ENCODE measurements around the gene ABCC1. TPM values are rescaled to one million over a fixed set of nuclear protein-coding genes. Genes with fewer than 3 reads are reported as not detected.

Gene ABCC1
- total RNA-seq, 1 experiment from 2014 or later = 56.4 TPM

DNA sequence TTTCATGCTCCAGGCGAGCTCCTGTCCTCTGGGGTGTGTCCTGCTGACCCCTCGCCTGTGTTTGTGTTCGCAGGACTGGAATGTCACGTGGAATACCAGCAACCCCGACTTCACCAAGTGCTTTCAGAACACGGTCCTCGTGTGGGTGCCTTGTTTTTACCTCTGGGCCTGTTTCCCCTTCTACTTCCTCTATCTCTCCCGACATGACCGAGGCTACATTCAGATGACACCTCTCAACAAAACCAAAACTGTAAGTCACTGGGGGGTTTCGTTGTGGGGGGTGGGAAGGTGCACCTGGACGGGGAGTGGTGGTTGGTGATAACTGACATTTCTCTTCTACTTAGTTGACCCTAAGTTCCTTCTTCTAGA, 58.3 kb downstream of the ABCC1 start:
- H4K20me1 ChIP-seq (ENCODE audit: control insufficient read depth, insufficient read depth, insufficient read length) = no peaks in the 10 kb centered on the region
- H3K23me2 ChIP-seq (ENCODE audit: insufficient read length, low read depth, low read length, poor library complexity, severe bottlenecking) = no peaks in the 10 kb centered on the region
- no peak overlapping the region for H3K14ac ChIP-seq (ENCODE audit: insufficient read depth, low read length)
- H3K23ac ChIP-seq (ENCODE audit: insufficient read length, low read depth, low read length) = no peak overlapping the region
- H3K18ac ChIP-seq (ENCODE audit: insufficient read length, low read depth, low read length) = no peak overlapping the region
- no peak overlapping the region for H2BK120ac ChIP-seq (ENCODE audit: low read depth, low read length, poor library complexity, severe bottlenecking)
- H2BK20ac ChIP-seq (ENCODE audit: low read depth, low read length, poor library complexity, severe bottlenecking) = no peak overlapping the region
- DNase-seq = no peak
- peaks cover 7% of the 10 kb centered on the region for H3K79me1 ChIP-seq (ENCODE audit: insufficient read depth, low read depth, low read length, poor library complexity, severe bottlenecking)
- H3K79me2 ChIP-seq (ENCODE audit: insufficient read depth, low read length) = no peaks in the 10 kb centered on the region; the same call in 1 of the 2 replicates
- no peak overlapping the region for H3K4me2 ChIP-seq (ENCODE audit: insufficient read depth, insufficient read length, low read length)
- H2AK5ac ChIP-seq (ENCODE audit: insufficient read length, low read length) = no peak overlapping the region
- H4K8ac ChIP-seq (replicated peaks; ENCODE audit: insufficient read length, low read depth, low read length) = no peak overlapping the region
- H4K91ac ChIP-seq (ENCODE audit: insufficient read length, low read depth, low read length) = no peak overlapping the region
- no peak overlapping the region for H3K4ac ChIP-seq (ENCODE audit: low read depth, low read length)
- Mint-ChIP-seq H3K4me1 (no peaks in the 10 kb centered on the region), H3K27ac (peak overlapping the region in 2 of 3 experiments; percentile 9 to 36; a peak in 3 of 7 replicates), H3K36me3 (ENCODE audit: insufficient read depth in 1 of 3, low read depth in 3 of 3) (peaks cover 15 to 35% (median 32%) of the 10 kb centered on the region in 3 experiments; a peak in 6 of 7 replicates), H3K9me3 (no peaks in the 10 kb centered on the region), H3K27me3 (ENCODE audit: low read depth) (no peaks in the 10 kb centered on the region; the same call in 1 of the 2 replicates), H3K4me3 (no peak overlapping the region)
- H2BK15ac ChIP-seq (ENCODE audit: low read depth, low read length) = no peak overlapping the region; the same call in 1 of the 2 replicates
- H2BK5ac ChIP-seq (ENCODE audit: insufficient read length, low read length) = no peak overlapping the region
- H2BK12ac ChIP-seq (ENCODE audit: insufficient read length, low read depth, low read length) = no peak overlapping the region
- WGBS (ENCODE audit: extremely low coverage, insufficient read length, low lambda C conversion rate) = no CpG with 5 or more reads among the region's 11 CpGs
- H3K27me3 ChIP-seq (ENCODE audit: insufficient read depth, low read length) = no peaks in the 10 kb centered on the region
- no peak for TF ChIP-seq CTCF (conservative IDR thresholded peaks at IDR 0.05)
- H3T11ph ChIP-seq (ENCODE audit: low read length) = no peak overlapping the region
- no peak overlapping the region for H3K56ac ChIP-seq (ENCODE audit: insufficient read length, low read depth, low read length)
- H2AFZ ChIP-seq (ENCODE audit: low read length) = no peak overlapping the region
- H3K27ac ChIP-seq (ENCODE audit: insufficient read length, low read depth, low read length) = no peak overlapping the region
- H3K4me1 ChIP-seq (ENCODE audit: insufficient read depth, low read length) = no peaks in the 10 kb centered on the region
- H4K5ac ChIP-seq (ENCODE audit: insufficient read length, low read depth, low read length) = no peak overlapping the region
- no peaks in the 10 kb centered on the region for H3K9me3 ChIP-seq (ENCODE audit: control insufficient read depth, low read depth, low read length)
- H3K9ac ChIP-seq (ENCODE audit: extremely low read depth, insufficient read length, low read length) = no peak overlapping the region
